Stimulated activated CD4-positive, alpha-beta T cell treated with anti-CD3 and anti-CD28 coated beads, TNF-alpha, amount 100 ng/mL, for 1 hour (primary cell): ENCODE data around the gene HOXA3.

ENCODE experiments used
- DNase-seq, 3 donors: peaks; one replicate each; pipeline ENCODE4 v3.0.0-alpha.2; 2020; ENCODE audit warnings: low read depth in 3 of 3, low spot score in 1 of 3

HOXA3 gene

DNA sequence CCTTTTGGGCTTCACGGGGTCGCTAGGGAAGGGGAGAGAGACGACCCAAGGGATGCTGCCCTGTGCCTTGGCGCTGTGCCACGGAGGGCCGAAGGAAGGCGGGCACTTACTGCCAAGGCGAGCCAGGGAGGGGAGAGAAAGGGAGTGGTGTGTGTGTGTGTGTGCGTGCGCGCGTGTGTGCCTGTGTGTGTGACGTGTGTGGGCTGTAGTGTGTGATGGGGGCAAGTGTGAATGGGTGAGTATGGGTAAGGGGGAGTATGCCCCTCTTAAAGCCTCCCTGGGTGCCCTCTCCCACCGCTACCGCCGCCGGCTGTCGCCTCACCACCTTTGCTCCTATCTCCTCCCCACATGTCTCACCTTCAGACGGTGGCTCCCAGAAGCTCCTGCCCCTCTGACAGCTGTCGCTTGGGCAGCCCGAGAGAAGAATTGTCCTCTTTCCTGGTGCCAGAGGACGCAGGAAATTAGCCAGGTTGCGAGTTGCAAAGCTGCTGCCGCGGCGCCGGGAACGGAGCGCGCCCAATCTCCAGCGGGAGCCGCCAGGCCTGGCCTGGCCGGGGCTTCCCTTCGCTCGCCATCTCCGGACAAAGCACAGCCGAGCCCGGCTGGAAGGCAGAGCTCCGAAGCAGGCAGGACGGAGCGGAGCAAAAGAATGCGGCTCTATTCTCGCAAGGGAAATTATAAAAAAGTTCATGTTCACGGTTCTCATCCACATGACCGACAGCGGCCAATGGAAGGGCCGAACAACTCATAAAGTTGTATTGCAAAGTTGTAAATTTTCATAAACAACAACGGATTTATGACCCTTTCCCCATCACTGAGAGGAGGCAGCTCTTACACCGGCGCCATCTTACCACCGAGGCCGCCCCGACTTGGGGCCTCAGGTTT, at the start of gene HOXA3:
TSS of gene HOXA3 (minus strand) at position 653 of the 885 bp plus-strand sequence. CDS start 41,943 bp downstream, outside the sequence.
- no peak for DNase-seq

DNA sequence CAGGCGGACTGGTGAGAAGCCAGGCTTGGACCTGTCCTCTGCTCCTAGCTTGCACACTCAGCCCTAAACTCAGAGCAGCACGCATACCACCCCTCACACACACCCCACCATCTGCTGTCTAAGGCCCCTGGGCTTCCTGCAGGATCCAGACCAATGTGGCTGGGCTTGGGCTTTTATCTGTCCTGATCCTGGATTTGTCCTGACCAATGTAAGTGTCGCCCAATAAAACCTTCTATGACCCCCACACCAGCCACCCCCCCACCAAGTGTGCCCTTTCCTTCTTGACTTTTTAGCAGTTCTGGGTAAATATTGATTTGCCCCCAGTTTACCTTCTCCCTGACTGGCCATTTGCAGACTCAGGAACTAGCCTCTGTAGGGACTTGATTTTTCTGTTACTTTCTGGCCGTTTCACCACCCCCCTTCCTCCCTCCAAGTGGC, 49.2 kb upstream of the HOXA3 start:
- no peak for DNase-seq

- no peak for DNase-seq
These were observed 48.6 kb upstream of the HOXA3 start for GRCh38 chr7:27200761-27201579.

- no peak for DNase-seq
These were observed 47.7 kb upstream of the HOXA3 start, which contains the start of gene HOXA13 for GRCh38 chr7:27199849-27200760. Gene HOXA13, minus strand, starts transcription at chr7:27200091. Its CDS starts 14 bp downstream, at chr7:27200077.

- DNase-seq = no peak
These were observed 46.8 kb upstream of the HOXA3 start for GRCh38 chr7:27198871-27199801.

GRCh38 chr7:27198138-27198841, 45.9 kb upstream of the HOXA3 start:
- DNase-seq = no peak

DNA sequence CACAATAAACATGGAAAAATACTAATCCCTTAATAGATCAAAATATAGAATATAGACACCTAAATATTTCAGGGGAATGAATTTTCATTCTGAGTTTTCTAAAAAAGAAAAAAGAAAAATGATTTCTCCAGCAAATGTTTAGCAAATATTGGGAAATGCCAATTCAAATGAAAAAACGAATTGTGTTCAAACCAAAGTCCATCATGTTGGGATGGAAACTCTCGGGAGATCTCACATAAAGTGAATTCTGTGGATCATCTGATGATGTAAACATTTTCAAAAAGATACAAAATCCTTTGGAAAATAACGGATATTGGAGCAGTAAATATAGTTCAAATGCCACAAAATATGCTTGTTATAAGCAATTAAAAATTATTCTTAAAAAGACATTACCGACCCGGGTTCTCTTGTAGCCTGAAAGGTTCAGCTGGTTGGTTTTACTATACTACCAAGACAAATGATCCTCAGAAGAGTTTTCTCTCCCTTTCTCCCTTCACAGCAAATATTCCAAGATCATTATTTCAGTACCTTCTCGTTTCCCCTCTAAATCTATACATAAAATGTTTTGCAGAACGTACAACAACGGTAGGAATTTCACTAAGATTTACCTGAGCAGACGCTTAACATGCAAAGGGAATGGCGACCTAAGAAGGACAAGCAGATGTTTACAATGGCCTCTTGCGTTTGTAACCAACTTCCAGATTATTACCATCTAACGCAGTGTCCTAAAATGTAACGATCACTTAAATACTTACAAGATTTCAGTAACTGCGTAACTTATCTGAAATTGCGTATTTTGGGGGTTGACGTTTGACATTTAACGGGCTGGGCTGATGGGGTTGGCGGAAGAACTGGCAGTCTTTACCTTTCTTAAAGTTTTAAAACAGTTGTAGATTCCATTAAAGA, 45.0 kb upstream of the HOXA3 start:
- DNase-seq = no peak

- DNase-seq = peak; percentile 52 to 85 (median 62)
These were observed 43.9 kb upstream of the HOXA3 start for GRCh38 chr7:27196287-27196767.

DNA sequence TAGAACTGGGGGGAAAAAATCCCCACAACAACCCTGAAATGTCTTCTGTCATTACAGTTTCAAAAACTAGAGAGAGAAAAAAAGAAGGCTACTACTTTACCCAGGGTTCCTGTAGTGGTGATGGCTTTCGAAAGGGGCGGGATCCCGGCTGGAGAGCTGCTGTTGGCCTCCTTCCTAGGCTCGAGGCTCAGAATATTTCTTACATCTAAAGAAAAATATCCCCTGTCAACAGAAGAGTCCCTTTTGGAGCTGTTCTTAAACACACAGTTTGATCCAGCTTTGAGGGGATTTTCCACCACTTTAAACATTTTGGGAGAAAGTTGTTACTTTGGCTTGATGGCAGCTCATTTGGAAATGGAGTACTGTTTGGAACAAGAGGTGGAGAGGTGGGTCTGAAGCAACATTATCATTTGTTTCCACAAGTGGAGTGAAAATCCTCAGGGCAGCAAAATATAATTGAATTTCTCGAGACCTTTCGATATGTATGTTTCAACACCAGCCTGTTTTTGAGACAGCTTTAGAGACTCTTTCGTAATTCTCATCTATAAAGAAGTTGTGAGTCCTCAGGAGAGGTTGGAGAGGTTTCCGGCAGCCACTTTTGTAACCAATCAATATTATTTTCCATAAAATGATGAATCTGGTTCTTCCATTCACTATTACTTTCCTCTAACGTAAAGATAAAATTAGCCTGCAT, 42.5 kb upstream of the HOXA3 start:
- no peak for DNase-seq

- DNase-seq = no peak
These were observed 41.6 kb upstream of the HOXA3 start for GRCh38 chr7:27194002-27194352.

DNA sequence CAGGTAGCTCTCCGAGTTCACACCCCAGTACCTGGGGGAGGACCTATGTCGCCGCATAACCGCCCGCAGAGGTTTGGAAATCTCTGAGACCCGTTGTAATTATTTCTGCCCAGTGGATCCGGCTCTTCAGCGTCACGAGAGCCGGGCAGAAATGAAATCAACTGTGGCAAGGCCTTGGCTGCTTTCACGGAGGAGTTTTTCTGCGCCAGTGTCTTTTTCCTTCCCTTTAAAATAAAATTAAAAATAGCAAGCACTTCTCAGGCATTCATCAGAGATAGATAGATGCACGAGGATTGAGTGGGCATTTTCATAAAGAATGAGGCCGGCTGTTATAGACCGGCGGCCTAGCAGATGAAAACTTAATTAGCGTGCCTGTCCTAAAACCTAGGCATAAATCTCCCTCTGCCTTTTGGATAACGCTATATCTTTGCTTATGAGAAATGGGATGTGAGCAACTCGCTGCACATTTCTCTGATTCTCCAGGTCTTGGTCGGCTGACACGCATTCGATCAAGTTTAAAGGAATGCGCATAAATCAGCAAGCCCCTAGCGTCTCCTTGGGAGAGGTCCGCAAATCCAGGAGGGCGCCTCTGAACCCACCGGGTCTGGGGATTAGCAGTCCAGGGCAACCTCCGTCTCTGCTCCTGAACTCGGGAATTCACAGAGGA, 41.1 kb upstream of the HOXA3 start:
- no peak for DNase-seq

- DNase-seq = no peak
These were observed 40.4 kb upstream of the HOXA3 start for GRCh38 chr7:27192546-27193334.

DNA sequence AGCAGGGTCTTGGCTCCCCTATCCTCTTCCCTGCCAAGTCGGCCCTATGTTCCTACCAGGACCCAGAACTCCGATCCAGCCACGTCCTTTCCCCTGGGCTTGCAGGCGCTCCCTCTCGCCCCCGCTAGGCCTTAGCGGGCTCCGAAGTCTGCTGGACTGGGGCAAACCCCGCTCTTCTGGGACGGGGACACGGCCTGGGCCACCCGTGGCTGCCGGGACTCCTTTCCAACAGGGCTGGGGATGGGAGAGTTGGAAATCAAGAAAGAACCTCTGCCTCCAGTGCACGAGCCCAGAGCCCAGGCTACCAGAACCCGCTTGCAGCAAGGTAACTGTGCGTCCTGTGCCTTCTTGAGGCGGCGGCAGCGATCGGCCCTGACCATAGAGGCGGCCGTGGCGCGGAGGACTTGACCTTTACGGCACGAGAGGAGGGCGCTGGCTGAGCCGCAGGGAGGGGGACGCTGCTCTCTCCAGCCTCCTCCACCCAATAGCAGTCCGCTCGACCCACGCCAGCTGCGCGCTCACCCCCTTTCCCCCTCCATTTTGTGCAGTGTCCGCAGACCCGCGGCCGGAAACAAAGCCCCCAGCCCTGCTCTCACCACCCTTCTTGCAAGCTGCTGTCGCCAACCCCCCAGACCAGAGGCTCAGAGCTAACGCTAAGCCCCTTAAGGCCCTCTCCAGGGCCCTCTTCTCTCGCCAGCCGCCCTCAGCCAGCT, 39.6 kb upstream of the HOXA3 start:
- no peak for DNase-seq

- no peak for DNase-seq
These were observed 38.9 kb upstream of the HOXA3 start for GRCh38 chr7:27191161-27191731.
